Stimulated activated CD4-positive, alpha-beta T cell treated with anti-CD3 and anti-CD28 coated beads, TNF-alpha, amount 100 ng/mL, for 24 hours (primary cell): ENCODE results near the gene SLC12A2.

ENCODE experiments used
- DNase-seq, 3 experiments: peaks; one replicate each; pipeline ENCODE4 v3.0.0-alpha.2; 2020; ENCODE audit warnings: low read depth in 3 of 3

The SLC12A2 gene

DNA sequence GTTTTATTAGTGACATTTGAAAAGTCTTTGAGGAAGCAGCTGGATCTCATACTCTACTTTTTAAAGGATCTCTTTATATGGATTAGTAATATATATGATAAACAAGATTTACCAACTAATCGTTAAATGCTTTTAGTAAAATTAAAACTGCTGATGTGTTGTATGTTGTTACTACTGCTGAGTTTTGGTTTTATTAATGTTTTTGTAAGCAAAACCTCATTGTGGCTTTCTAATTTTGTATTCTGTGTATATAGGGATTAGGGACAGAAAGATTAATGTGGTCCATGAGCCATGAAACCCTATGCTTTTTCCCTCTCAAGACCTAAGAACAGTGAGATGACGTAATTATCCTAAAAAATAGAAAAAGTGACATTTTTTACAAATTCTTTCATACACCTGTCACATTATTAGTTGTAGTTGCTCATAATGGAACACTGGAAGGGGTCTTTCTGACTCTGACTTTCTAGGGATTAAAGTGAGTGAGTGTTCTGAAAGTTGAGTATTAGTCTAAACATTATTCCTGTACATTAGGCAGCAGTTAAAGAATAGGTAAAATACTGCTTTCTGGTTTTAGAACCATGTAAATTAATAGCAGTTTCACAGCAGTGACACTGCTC is 85.9 kb downstream of the SLC12A2 start:
- DNase-seq, result no peak

- DNase-seq, result no peak
Measured at GRCh38 chr5:128172102-128172501, 88.5 kb downstream of the SLC12A2 start.

- no peak for DNase-seq
Measured at GRCh38 chr5:128174951-128175350, 91.4 kb downstream of the SLC12A2 start.

DNA sequence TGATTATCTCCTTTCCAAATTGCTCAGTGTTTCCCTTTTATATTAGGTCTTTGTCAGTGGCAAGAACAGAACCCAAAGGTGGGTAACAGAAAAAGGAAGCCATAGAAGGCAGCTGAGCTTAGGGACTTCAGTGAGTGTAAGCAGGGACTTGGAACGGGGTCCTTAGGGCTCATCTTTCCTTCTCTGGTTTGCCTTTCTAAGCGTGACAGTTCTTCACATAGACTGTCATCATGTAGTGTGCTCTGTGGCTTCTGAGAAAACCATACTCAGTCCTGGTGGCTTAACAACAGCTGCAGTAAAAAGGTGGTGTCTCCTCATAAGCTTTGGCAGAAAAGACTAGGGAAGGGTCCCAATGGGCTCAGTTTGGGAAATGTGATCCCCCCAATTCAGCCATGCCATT is 108.8 kb downstream of the SLC12A2 start:
- DNase-seq, result no peak

DNA sequence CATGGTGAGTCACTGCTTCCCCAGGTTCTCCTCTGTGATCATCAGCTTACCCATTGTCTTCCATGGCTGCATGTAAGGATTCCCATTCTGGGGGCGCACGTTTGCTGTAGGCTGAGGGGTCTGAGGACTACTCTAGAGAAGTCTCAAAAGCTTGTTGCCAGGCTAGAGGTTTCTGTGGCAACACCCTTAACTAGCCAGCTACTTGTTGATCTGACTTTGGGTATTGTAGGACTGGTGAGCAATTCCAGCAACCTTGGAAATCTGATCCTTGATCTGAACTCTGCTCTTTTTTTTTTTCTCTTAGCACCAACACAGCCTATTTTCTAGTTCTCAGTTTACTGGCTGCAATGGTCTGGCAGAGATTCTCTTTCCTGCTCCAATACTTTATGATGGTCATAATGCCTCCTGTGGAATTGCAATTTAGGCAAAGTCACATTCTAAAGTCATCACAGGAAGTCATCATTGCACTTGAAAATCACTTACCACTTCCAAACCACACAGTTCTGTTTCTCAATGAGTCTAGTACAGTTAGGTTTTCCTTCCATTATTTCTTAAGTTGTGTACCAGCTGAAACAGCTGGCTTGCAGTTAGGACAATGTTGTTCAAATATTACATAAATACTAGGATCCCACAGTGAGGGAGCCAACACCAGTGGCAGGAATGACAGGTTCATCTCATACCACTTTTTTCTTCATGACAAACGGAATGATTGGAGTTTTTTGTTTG is 110.3 kb downstream of the SLC12A2 start:
- no peak for DNase-seq

DNA sequence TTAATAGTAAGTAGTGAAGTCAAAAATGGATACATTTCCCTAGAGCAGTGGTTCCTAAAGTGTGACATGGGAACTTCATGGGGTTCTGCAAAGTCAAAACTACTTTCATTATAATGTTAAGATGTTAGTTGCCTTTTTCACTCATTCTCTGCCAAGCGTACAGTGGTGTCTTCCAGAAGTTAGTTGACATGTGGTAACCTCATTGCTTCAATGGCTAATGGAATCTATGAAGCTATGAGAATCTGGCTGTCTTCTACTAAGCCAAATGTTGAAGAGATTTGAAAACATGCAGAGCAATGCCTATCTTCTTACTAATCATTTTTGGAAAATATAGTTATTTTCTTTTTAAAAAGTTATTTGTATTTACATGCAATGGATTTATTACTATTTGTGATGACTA is 111.8 kb downstream of the SLC12A2 start:
- no peak for DNase-seq

DNA sequence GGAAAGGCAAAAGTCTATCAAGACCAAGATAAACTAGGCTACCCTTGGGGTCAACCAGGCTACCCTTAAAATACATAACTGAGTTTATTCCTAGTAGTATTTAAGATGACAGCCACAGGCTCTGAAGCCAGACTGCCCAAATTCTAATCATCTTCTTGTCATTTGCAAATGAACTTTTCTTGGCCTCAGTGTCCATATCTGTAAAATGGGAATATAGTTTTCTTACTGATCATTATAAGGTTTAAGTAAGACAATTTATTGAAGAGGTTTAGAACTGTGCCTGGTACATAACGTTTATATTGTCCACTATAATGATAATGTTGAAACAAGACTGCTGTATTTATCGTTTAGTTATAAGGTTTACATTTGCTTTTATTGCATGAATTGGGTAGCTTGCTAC is 112.5 kb downstream of the SLC12A2 start:
- DNase-seq, result no peak

DNA sequence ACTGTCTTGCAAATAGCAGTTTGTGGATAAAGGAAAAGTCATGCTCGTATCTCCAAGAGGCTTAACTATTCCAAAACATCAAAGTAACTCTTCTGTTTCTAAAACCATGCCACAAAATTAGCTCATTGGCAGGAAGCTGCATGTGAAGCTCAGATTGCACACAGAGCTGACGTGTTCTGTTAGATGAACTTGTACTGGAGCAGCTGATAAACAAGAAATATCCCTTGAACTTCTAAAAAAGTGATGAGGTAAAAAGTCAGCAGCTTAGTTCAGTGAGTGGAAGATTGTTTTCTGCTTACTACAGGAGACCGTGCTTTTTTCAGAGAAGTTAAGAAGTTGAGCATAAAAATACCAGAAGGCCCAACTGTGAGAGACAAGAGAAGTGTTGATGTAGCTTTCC is 113.2 kb downstream of the SLC12A2 start:
- DNase-seq, result no peak

- no peak for DNase-seq
Measured at GRCh38 chr5:128197896-128198522, 114.4 kb downstream of the SLC12A2 start.

GRCh38 chr5:128199104-128199503 is 115.5 kb downstream of the SLC12A2 start:
- DNase-seq, result no peak

GRCh38 chr5:128199611-128200010 is 116.0 kb downstream of the SLC12A2 start:
- DNase-seq, result no peak

- DNase-seq, result peak; percentile 62 to 83 (median 64)
Measured at GRCh38 chr5:128201065-128201926, 117.7 kb downstream of the SLC12A2 start.

DNA sequence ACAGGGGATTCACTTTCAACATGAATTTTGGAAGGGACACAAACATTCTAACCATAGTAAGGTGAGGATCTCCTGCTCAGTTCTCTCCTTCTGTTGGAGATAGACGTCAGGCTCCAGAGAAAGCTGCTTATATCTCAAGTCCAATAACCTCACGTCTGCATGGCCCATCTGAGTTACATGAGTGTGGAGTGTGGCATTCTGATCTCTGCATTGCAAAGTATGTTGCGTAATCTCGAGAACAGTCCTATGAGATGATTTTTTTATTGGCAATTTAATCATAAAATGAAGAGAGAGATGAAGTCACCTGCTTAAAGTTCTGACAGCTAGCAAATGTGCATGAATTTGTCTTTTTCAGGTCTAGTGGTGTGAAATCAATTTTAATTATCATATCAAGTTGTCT is 118.8 kb downstream of the SLC12A2 start:
- DNase-seq, result no peak

DNA sequence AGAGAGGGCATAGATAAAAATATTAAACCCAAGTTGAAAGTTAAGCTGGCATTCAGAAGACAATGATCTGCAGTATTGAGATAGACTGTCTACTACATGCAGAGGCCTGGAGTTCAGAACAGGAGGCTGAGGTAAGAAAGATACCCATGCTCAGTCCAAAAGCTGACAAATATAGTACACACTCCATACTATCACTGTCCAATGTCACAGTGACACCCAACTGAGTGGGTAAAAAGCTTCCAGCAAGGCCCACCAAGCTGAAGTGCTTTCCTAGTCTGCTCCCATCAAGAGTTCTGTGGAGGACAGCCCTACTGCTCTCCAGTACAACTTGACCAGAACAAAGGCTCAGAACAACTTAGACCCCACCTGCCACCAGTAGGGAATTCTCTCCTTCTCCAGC is 124.9 kb downstream of the SLC12A2 start:
- DNase-seq, result no peak

GRCh38 chr5:128212191-128212806 is 128.7 kb downstream of the SLC12A2 start:
- DNase-seq, result no peak

- DNase-seq, result peak in 2 of 3 experiments; percentile 15 to 23
Measured at GRCh38 chr5:128213340-128213739, 129.8 kb downstream of the SLC12A2 start.

DNA sequence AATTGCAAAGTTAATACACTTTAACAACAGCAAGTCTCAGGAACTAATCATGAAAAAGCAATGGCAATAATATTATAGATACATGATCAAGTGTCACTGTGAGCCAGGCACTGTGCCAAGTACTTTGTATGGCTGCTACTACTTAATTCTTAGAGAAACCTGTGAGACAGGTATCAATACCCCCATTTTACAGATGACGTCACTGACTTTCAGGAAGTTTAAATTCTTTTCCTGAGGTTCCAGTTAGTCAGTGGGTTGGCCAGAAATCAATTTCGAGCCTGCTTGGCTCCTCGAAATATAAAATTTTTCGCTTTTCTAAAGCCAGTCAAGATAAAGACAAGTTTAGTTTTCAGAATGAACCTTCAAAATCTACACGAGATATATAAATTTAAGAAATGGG is 130.3 kb downstream of the SLC12A2 start:
- DNase-seq, result no peak

- DNase-seq, result no peak
Measured at GRCh38 chr5:128216285-128216684, 132.7 kb downstream of the SLC12A2 start.

DNA sequence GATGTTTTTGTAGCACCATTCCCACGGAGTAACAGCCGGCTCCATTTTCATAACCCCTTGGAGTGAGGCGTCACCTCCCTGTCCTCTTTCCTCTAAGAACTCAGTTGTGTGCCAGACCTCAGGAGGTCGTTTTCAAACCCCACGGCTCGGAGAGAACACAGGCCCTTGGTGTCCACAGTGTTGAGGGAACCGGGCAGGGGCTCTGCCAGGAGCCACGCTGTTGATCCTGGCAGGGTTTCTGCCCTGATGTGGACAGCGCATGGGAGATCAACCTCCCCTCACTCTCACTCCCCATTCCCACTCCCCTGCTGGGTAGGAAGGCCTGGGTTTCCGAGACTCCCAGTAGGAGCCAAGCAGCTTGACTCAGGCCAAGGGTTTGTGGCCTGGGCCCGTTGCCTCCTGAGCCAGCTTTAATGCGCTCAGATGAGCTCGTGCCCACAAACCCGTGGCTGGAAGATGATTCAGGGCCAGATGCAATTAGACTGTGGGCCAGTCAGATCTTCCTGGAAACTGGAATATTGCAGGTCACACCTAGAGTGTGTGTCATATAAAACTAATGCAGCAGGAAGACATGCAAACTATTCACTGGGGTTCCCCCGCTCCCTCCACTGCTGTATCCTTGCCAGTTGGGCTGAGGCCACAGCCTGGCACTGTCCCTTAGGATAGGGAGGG is 133.4 kb downstream of the SLC12A2 start:
- DNase-seq, result no peak

DNA sequence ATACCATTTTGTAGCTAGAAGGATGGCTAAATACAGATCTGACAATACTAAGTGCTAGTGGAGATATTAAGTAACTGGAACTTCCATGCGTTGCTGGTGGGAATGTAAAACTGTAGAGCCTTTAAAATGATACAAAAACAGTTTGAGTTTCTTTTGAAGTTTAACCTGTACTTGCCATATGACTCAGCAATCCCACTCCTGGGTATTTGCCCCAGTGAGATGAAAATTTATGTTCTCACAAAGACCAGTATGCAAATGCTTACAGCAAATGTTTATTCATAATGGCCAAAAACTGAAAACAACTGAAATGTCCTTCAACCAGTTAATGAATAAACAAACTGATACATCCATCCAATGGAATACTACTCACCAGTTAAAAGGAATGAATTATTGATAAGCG is 137.3 kb downstream of the SLC12A2 start:
- DNase-seq, result no peak

GRCh38 chr5:128224336-128224735 is 140.8 kb downstream of the SLC12A2 start:
- DNase-seq, result no peak
